CD14-positive monocyte (primary cell): Measurements from ENCODE around the gene ROCK1. TPM values are rescaled to one million over a fixed set of nuclear protein-coding genes. Genes with fewer than 3 reads are reported as not detected.

Source experiments
- DNase-seq, 3 donors: peaks; one replicate each; pipeline ENCODE4 v3.0.0-alpha.2; 2011 to 2022
- H2AFZ ChIP-seq: 2 replicates; pipeline ENCODE4 v1.6.0; 2012; ENCODE audit warnings: mild to moderate bottlenecking, low read depth, low read length, inconsistent platforms; ENCODE audit not compliant: insufficient read depth, poor library complexity, severe bottlenecking
- H3K27ac ChIP-seq, 2 donors: 1 replicate in 1 of 2; 2 replicates in 1 of 2; pipeline ENCODE4 v1.5.1; 2012 to 2013; ENCODE audit warnings: low read length in 2 of 2, control low read depth in 1 of 2, inconsistent platforms in 1 of 2, low read depth in 1 of 2, mild to moderate bottlenecking in 1 of 2
- H3K27me3 ChIP-seq, 2 donors: one replicate each; pipeline versions ENCODE4 v1.6.0 to v1.6.1; 2011 to 2013; ENCODE audit warnings: low read length in 2 of 2; ENCODE audit not compliant: control insufficient read depth in 2 of 2, insufficient read depth in 2 of 2
- H3K36me3 ChIP-seq, 2 donors: replicated peaks in 1 of 2; 1 replicate in 1 of 2; 2 replicates in 1 of 2; pipeline versions ENCODE4 v1.5.1 to v1.6.1; 2012 to 2013; ENCODE audit warnings: low read length in 2 of 2, control low read depth in 1 of 2, inconsistent platforms in 1 of 2, mild to moderate bottlenecking in 1 of 2; ENCODE audit not compliant: insufficient read depth in 2 of 2, control insufficient read depth in 1 of 2
- H3K4me1 ChIP-seq, 2 donors: 1 replicate in 1 of 2; 2 replicates in 1 of 2; pipeline versions ENCODE4 v1.5.1 to v1.6.1; 2012 to 2013; ENCODE audit warnings: low read length in 2 of 2, control low read depth in 1 of 2, inconsistent platforms in 1 of 2, mild to moderate bottlenecking in 1 of 2, moderate library complexity in 1 of 2; ENCODE audit not compliant: insufficient read depth in 2 of 2, control insufficient read depth in 1 of 2
- H3K4me2 ChIP-seq: replicated peaks from 2 replicates; pipeline ENCODE3; 2012; ENCODE audit warnings: low read length, moderate library complexity, mild to moderate bottlenecking; ENCODE audit not compliant: poor library complexity, severe bottlenecking; ENCODE audit errors: extremely low read depth
- H3K4me3 ChIP-seq, 3 experiments: fragments of 200-600 bp in 1 of 3; sonication (generic) in 1 of 3; replicated peaks in 1 of 3; 1 replicate in 2 of 3; 2 replicates in 1 of 3; pipeline ENCODE4 v1.5.1; 2011 to 2013; ENCODE audit warnings: low read length in 3 of 3, mild to moderate bottlenecking in 3 of 3, control low read depth in 2 of 3, low read depth in 2 of 3, inconsistent platforms in 1 of 3, moderate library complexity in 1 of 3
- H3K79me2 ChIP-seq: 2 replicates; pipeline ENCODE4 v1.6.0; 2012; ENCODE audit warnings: mild to moderate bottlenecking, control low read depth, inconsistent platforms, low read length, moderate library complexity; ENCODE audit not compliant: insufficient read depth
- H3K9ac ChIP-seq: 2 replicates; pipeline ENCODE4 v1.6.0; 2017; ENCODE audit warnings: low read length, mild to moderate bottlenecking; ENCODE audit not compliant: insufficient read depth, poor library complexity, severe bottlenecking
- H3K9me3 ChIP-seq, 2 donors: replicated peaks in 1 of 2; 1 replicate in 1 of 2; 2 replicates in 1 of 2; pipeline versions ENCODE4 v1.5.1 to v1.6.1; 2012 to 2013; ENCODE audit warnings: low read length in 2 of 2, control low read depth in 1 of 2; ENCODE audit not compliant: control insufficient read depth in 1 of 2, insufficient read depth in 1 of 2
- H4K20me1 ChIP-seq: 2 replicates; pipeline ENCODE4 v1.6.0; 2012; ENCODE audit warnings: mild to moderate bottlenecking, low read length, control low read depth, moderate library complexity; ENCODE audit not compliant: insufficient read depth
- H3K27ac Mint-ChIP-seq, 7 donors: one replicate each; pipeline ENCODE4 v1.8.0; 2020; ENCODE audit warnings: mild to moderate bottlenecking in 7 of 7, mixed read lengths in 7 of 7, moderate library complexity in 6 of 7, inconsistent platforms in 2 of 7
- H3K27me3 Mint-ChIP-seq, 3 donors: one replicate each; pipeline ENCODE4 v1.8.0; 2021 to 2022; ENCODE audit warnings: low read depth in 3 of 3, mild to moderate bottlenecking in 3 of 3, mixed read lengths in 3 of 3, moderate library complexity in 3 of 3, inconsistent platforms in 1 of 3
- H3K36me3 Mint-ChIP-seq, 2 donors: one replicate each; pipeline ENCODE4 v1.8.0; 2020; ENCODE audit warnings: mixed read lengths in 2 of 2, inconsistent platforms in 1 of 2, mild to moderate bottlenecking in 1 of 2
- H3K4me1 Mint-ChIP-seq: one replicate; pipeline ENCODE4 v1.8.0; 2020; ENCODE audit warnings: mild to moderate bottlenecking, mixed read lengths
- H3K4me3 Mint-ChIP-seq, 2 donors: one replicate each; pipeline ENCODE4 v1.8.0; 2020; ENCODE audit warnings: mild to moderate bottlenecking in 2 of 2, mixed read lengths in 2 of 2, moderate library complexity in 1 of 2
- H3K9me3 Mint-ChIP-seq, 7 donors: one replicate each; pipeline ENCODE4 v1.8.0; 2020 to 2022; ENCODE audit warnings: mixed read lengths in 7 of 7, mild to moderate bottlenecking in 6 of 7, moderate library complexity in 6 of 7, inconsistent platforms in 2 of 7
- WGBS: methylation state at CpG from one replicate; pipeline ENCODE4 v1.1.5; 2013; ENCODE audit warnings: missing lambda C conversion rate; ENCODE audit not compliant: insufficient coverage; 5-methylcytosine and 5-hydroxymethylcytosine counted together
- intact Hi-C, 2 donors: fragments of 100-400 bp; cut with micrococcal nuclease; formaldehyde crosslinking; loops; one replicate each; pipeline versions ENCODE4 v1.15.0 to v1.15.1; 2023
- polyA plus RNA-seq, 3 donors: library from polyadenylated mRNA; depleted of rRNA in 1 of 3; unstranded in 2 of 3; stranded (reverse) in 1 of 3; fragments of 300-500 nt in 2 of 3; fragments of >200 nt in 1 of 3; fragmentation: Illumina TruSeq in 2 of 3; gene quantifications; 1 replicate in 2 of 3; 2 replicates in 1 of 3; pipeline ENCODE4 v1.2.3, GENCODE V29; 2012 to 2021
- TF ChIP-seq, protein P1 (sequence below): fragments of 200-600 bp; IDR thresholded peaks from one replicate; pipeline ENCODE4 v1.8.0; 2022; ENCODE audit warnings: antibody characterized with exemption, mild to moderate bottlenecking

Gene ROCK1
- polyA plus RNA-seq, 3 donors, result 10.2 to 35.3 (median 20.3) TPM

DNA sequence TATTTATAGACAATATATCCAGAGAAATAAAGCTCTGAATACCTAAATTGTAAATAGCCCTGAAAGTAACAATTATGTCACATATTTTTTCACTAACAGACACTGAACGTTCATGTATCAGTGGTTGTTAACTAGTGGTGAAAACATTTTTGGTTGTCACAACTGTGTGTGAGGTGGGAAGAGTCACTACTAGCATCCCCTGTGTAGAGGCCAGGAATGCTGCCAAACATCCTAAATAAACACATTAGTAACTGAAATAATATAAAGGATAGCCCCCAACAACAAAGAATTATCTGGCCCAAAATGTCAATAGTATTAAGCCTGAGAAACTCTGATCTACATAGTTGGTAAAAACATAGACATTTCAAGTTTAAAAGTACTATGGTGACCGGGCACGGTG is 64.5 kb downstream of the ROCK1 start:
- WGBS, result 100% methylated on average over 2 of the region's 3 CpGs
- Histone ChIP-seq H3K4me1 (no peaks in the 10 kb centered on the region), H3K36me3 (peaks cover 51 to 67% of the 10 kb centered on the region in 2 donors), H2AFZ (no peak overlapping the region), H3K79me2 (peaks cover 76% of the 10 kb centered on the region), H4K20me1 (peaks cover 91% of the 10 kb centered on the region), H3K4me3 (no peak overlapping the region), H3K27ac (no peak overlapping the region), H3K9ac (no peak overlapping the region), H3K9me3 (no peaks in the 10 kb centered on the region), H3K27me3 (no peaks in the 10 kb centered on the region), H3K4me2 (no peak overlapping the region)
- no peak for DNase-seq
- TF ChIP-seq, protein P1, sequence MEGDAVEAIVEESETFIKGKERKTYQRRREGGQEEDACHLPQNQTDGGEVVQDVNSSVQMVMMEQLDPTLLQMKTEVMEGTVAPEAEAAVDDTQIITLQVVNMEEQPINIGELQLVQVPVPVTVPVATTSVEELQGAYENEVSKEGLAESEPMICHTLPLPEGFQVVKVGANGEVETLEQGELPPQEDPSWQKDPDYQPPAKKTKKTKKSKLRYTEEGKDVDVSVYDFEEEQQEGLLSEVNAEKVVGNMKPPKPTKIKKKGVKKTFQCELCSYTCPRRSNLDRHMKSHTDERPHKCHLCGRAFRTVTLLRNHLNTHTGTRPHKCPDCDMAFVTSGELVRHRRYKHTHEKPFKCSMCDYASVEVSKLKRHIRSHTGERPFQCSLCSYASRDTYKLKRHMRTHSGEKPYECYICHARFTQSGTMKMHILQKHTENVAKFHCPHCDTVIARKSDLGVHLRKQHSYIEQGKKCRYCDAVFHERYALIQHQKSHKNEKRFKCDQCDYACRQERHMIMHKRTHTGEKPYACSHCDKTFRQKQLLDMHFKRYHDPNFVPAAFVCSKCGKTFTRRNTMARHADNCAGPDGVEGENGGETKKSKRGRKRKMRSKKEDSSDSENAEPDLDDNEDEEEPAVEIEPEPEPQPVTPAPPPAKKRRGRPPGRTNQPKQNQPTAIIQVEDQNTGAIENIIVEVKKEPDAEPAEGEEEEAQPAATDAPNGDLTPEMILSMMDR, result no peak
- no peaks in the 10 kb centered on the region for H3K9me3 Mint-ChIP-seq
- intact Hi-C loops, result no loop called here
- no peaks in the 10 kb centered on the region for H3K27me3 Mint-ChIP-seq
- H3K4me1 Mint-ChIP-seq, result peaks cover 6% of the 10 kb centered on the region
- H3K27ac Mint-ChIP-seq, result peak overlapping the region in 1 of 7 donors; percentile 18
- peaks cover 37 to 54% of the 10 kb centered on the region in 2 donors for H3K36me3 Mint-ChIP-seq
- no peak overlapping the region for H3K4me3 Mint-ChIP-seq

- Histone ChIP-seq H4K20me1 (peaks cover 54% of the 10 kb centered on the region), H3K79me2 (peaks cover 18% of the 10 kb centered on the region), H3K36me3 (peaks cover 75 to 96% of the 10 kb centered on the region in 2 donors), H2AFZ (no peak overlapping the region), H3K4me2 (no peak overlapping the region), H3K4me3 (no peak overlapping the region), H3K9ac (no peak overlapping the region), H3K4me1 (no peaks in the 10 kb centered on the region), H3K9me3 (no peaks in the 10 kb centered on the region), H3K27ac (no peak overlapping the region), H3K27me3 (no peaks in the 10 kb centered on the region)
- DNase-seq, result no peak
- no peak overlapping the region for H3K4me3 Mint-ChIP-seq
- H3K36me3 Mint-ChIP-seq, result peaks cover 54 to 67% of the 10 kb centered on the region in 2 donors
- intact Hi-C loops, result loop anchor here in 1 of 2 donors (2.0 kb wide), 1 partner anchor 74 kb away; no protein-coding TSS in a partner anchor
- H3K27ac Mint-ChIP-seq, result no peak overlapping the region
- WGBS, result 100% methylated on average over 1 of the region's 2 CpGs
- no peaks in the 10 kb centered on the region for H3K27me3 Mint-ChIP-seq
- no peaks in the 10 kb centered on the region for H3K9me3 Mint-ChIP-seq
- no peaks in the 10 kb centered on the region for H3K4me1 Mint-ChIP-seq
- TF ChIP-seq, protein P1, result no peak
Measured at GRCh38 chr18:21040466-21040865, 71.1 kb downstream of the ROCK1 start.
